K562 (cell line): Measurements from ENCODE around the gene IGLON5. TPM values are rescaled to one million over a fixed set of nuclear protein-coding genes. Genes with fewer than 3 reads are reported as not detected.
A peak's percentile ranks its signal among the peaks of the same experiment; 100 is the strongest.

Experiments
- ELF1 ChIP-seq: fragments of 200-800 bp; sonication (Bioruptor generic); IDR thresholded peaks from 2 replicates; pipeline ENCODE4 v1.6.1; 2016; ENCODE audit warnings: missing genetic modification characterization, missing compliant biosample characterization
- HDGF ChIP-seq: fragments of 450-650 bp; IDR thresholded peaks from 2 replicates; pipeline ENCODE4 v1.6.1; 2016
- SIN3B ChIP-seq: fragments of 450-650 bp; IDR thresholded peaks from 2 replicates; pipeline ENCODE4 v1.6.1; 2017; ENCODE audit warnings: low read depth, mild to moderate bottlenecking, moderate library complexity
- ZNF347 ChIP-seq: fragments of 450-650 bp; formaldehyde crosslinking; IDR thresholded peaks from 2 replicates; pipeline ENCODE4 v1.4.0; 2020; ENCODE audit warnings: low read depth, mild to moderate bottlenecking, moderate library complexity
- ZNF699 ChIP-seq: fragments of 250-450 bp; sonication (Bioruptor Pico); IDR thresholded peaks from 2 replicates; pipeline ENCODE4 v1.8.0; 2021; ENCODE audit warnings: mild to moderate bottlenecking, moderate library complexity; ENCODE audit not compliant: insufficient replicate concordance
- polyA plus RNA-seq, 8 experiments: library from polyadenylated mRNA; depleted of rRNA in 4 of 8; stranded (reverse) in 5 of 8; unstranded in 3 of 8; fragments of >200 nt; fragmentation: Nextera tagmentation in 2 of 8; fragmentation: Illumina TruSeq in 1 of 8; extraction: Ambion mirVana in 2 of 8; extraction: Trizol in 1 of 8; gene quantifications; 2 replicates each; pipeline versions ENCODE4 v1.2.1 to v1.2.3, GENCODE V29; 2011 to 2014; ENCODE audit warnings: inconsistent platforms in 1 of 8, missing spikeins in 1 of 8
- total RNA-seq, 7 experiments: library from RNA; depleted of rRNA in 6 of 7; stranded (reverse); fragments of >200 nt in 6 of 7; fragmentation: Illumina TruSeq in 2 of 7; extraction: Trizol in 2 of 7; gene quantifications; 2 replicates each; pipeline versions ENCODE4 v1.2.1 to v1.2.3, GENCODE V29; 2011 to 2021; ENCODE audit warnings: low replicate concordance in 1 of 7
- TF ChIP-seq, protein P1 (sequence below): sonication (generic); formaldehyde crosslinking; IDR thresholded peaks from 2 replicates; pipeline ENCODE4 v1.8.0; 2022; ENCODE audit warnings: missing genetic modification reagents, mild to moderate bottlenecking, borderline replicate concordance
- TF ChIP-seq, protein P2 (sequence below): conservative IDR thresholded peaks from 2 replicates; pipeline ENCODE4 v1.6.1; 2011; ENCODE audit warnings: low read depth, mild to moderate bottlenecking, low read length; ENCODE audit not compliant: control insufficient read depth
- TF ChIP-seq, protein P3 (sequence below): sonication (generic); formaldehyde crosslinking; IDR thresholded peaks from 2 replicates; pipeline ENCODE4 v1.8.1; 2023; ENCODE audit warnings: mild to moderate bottlenecking, missing genetic modification reagents
- TF ChIP-seq, protein P4 (sequence below): sonication (generic); formaldehyde crosslinking; IDR thresholded peaks from 2 replicates; pipeline ENCODE4 v1.8.1; 2023; ENCODE audit warnings: missing genetic modification reagents, mild to moderate bottlenecking, borderline replicate concordance
- TF ChIP-seq, protein P5 (sequence below), 2 experiments: fragments of 450-650 bp; IDR thresholded peaks; 2 replicates each; pipeline ENCODE4 v1.6.1; 2016
- TF ChIP-seq, protein P6 (sequence below), 2 experiments: fragments of 250-450 bp in 1 of 2; fragments of 450-650 bp in 1 of 2; sonication (Bioruptor Pico) in 1 of 2; IDR thresholded peaks; 2 replicates each; pipeline versions ENCODE4 v1.6.1 to v1.8.0; 2016 to 2021; ENCODE audit warnings: mild to moderate bottlenecking in 2 of 2, moderate library complexity in 2 of 2, missing compliant biosample characterization in 1 of 2, missing genetic modification characterization in 1 of 2

Gene IGLON5
- total and polyA plus RNA-seq, 9 of the 15 experiments (the other 6 are each of a cell fraction or from before 2014, with no cell fraction given): 0.03 to 0.22 (median 0.14) TPM; not detected in 2

DNA sequence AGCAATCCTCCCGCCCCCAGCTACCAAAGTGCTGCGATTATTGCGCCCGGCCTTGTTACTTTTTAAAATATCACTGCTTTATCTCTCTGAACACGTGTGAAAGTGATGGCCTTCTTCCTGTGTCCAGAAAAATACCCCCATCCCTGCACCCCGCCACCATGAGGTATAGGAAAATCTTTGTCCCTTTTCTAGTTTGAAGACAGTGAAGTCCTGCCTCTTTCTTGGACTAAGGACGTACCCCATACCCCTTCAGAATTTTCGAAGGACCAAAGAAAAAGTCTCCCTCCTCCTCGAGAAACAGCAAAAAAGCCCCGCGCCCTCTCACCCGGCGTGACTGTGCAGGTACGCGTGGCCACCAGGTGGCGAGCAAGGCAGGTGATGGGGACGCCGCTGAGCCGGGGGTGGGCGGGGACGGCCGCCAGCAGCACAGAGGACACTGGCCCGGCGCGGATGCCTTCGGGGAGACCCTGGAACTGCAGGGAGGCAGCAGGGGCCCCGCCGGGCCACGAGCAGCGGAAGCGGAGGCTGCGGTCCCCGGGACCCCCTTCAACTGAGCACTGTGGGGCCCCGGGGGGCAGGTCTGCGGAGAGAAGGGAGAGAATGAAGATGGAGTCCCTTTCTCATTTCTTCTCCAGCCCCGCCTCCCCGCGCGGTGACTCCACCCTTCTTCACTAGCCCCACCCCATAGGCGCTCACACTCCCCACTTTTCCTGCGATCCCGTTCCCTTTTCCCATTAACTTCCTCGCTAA, 27.3 kb downstream of the IGLON5 start (continued):
- TF ChIP-seq, protein P1, sequence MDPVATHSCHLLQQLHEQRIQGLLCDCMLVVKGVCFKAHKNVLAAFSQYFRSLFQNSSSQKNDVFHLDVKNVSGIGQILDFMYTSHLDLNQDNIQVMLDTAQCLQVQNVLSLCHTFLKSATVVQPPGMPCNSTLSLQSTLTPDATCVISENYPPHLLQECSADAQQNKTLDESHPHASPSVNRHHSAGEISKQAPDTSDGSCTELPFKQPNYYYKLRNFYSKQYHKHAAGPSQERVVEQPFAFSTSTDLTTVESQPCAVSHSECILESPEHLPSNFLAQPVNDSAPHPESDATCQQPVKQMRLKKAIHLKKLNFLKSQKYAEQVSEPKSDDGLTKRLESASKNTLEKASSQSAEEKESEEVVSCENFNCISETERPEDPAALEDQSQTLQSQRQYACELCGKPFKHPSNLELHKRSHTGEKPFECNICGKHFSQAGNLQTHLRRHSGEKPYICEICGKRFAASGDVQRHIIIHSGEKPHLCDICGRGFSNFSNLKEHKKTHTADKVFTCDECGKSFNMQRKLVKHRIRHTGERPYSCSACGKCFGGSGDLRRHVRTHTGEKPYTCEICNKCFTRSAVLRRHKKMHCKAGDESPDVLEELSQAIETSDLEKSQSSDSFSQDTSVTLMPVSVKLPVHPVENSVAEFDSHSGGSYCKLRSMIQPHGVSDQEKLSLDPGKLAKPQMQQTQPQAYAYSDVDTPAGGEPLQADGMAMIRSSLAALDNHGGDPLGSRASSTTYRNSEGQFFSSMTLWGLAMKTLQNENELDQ (CRISPR knock-in tag): no peak
- TF ChIP-seq, protein P2, sequence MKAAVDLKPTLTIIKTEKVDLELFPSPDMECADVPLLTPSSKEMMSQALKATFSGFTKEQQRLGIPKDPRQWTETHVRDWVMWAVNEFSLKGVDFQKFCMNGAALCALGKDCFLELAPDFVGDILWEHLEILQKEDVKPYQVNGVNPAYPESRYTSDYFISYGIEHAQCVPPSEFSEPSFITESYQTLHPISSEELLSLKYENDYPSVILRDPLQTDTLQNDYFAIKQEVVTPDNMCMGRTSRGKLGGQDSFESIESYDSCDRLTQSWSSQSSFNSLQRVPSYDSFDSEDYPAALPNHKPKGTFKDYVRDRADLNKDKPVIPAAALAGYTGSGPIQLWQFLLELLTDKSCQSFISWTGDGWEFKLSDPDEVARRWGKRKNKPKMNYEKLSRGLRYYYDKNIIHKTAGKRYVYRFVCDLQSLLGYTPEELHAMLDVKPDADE: 0 out of 2 replicates have a peak, but pooled peaks have one; percentile 40
- TF ChIP-seq ZNF699 (no peak), HDGF (0 out of 2 replicates have a peak, but pooled peaks have one; percentile 19), ELF1 (tag) (no peak; the same call in 1 of the 2 replicates), SIN3B (no peak), ZNF347 (CRISPR knock-in tag) (no peak)
- TF ChIP-seq, protein P3, sequence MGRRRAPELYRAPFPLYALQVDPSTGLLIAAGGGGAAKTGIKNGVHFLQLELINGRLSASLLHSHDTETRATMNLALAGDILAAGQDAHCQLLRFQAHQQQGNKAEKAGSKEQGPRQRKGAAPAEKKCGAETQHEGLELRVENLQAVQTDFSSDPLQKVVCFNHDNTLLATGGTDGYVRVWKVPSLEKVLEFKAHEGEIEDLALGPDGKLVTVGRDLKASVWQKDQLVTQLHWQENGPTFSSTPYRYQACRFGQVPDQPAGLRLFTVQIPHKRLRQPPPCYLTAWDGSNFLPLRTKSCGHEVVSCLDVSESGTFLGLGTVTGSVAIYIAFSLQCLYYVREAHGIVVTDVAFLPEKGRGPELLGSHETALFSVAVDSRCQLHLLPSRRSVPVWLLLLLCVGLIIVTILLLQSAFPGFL (CRISPR knock-in tag): no peak
- TF ChIP-seq, protein P4, sequence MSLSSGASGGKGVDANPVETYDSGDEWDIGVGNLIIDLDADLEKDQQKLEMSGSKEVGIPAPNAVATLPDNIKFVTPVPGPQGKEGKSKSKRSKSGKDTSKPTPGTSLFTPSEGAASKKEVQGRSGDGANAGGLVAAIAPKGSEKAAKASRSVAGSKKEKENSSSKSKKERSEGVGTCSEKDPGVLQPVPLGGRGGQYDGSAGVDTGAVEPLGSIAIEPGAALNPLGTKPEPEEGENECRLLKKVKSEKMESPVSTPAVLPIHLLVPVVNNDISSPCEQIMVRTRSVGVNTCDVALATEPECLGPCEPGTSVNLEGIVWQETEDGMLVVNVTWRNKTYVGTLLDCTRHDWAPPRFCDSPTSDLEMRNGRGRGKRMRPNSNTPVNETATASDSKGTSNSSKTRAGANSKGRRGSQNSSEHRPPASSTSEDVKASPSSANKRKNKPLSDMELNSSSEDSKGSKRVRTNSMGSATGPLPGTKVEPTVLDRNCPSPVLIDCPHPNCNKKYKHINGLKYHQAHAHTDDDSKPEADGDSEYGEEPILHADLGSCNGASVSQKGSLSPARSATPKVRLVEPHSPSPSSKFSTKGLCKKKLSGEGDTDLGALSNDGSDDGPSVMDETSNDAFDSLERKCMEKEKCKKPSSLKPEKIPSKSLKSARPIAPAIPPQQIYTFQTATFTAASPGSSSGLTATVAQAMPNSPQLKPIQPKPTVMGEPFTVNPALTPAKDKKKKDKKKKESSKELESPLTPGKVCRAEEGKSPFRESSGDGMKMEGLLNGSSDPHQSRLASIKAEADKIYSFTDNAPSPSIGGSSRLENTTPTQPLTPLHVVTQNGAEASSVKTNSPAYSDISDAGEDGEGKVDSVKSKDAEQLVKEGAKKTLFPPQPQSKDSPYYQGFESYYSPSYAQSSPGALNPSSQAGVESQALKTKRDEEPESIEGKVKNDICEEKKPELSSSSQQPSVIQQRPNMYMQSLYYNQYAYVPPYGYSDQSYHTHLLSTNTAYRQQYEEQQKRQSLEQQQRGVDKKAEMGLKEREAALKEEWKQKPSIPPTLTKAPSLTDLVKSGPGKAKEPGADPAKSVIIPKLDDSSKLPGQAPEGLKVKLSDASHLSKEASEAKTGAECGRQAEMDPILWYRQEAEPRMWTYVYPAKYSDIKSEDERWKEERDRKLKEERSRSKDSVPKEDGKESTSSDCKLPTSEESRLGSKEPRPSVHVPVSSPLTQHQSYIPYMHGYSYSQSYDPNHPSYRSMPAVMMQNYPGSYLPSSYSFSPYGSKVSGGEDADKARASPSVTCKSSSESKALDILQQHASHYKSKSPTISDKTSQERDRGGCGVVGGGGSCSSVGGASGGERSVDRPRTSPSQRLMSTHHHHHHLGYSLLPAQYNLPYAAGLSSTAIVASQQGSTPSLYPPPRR (CRISPR knock-in tag): no peak
- TF ChIP-seq, protein P5, sequence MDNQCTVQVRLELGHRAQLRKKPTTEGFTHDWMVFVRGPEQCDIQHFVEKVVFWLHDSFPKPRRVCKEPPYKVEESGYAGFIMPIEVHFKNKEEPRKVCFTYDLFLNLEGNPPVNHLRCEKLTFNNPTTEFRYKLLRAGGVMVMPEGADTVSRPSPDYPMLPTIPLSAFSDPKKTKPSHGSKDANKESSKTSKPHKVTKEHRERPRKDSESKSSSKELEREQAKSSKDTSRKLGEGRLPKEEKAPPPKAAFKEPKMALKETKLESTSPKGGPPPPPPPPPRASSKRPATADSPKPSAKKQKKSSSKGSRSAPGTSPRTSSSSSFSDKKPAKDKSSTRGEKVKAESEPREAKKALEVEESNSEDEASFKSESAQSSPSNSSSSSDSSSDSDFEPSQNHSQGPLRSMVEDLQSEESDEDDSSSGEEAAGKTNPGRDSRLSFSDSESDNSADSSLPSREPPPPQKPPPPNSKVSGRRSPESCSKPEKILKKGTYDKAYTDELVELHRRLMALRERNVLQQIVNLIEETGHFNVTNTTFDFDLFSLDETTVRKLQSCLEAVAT (IDR thresholded peaks at IDR 0.05): 0 out of 4 replicates have a peak, but pooled peaks of 1 of the 2 experiments have one; percentile 42
- TF ChIP-seq, protein P6, sequence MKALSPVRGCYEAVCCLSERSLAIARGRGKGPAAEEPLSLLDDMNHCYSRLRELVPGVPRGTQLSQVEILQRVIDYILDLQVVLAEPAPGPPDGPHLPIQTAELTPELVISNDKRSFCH (CRISPR knock-in tag; IDR thresholded peaks at IDR 0.05): no peak
- TF ChIP-seq, protein P6 (tag; IDR thresholded peaks at IDR 0.05): no peak
